CD4-positive, alpha-beta T cell treated with Interleukin-15 for 4 hours (primary cell): ENCODE results near the gene CAMTA1.
"Not testable (repeated sequence)": the region's sequence is repeated elsewhere in the genome, so short reads cannot be mapped to it uniquely, and the experiment has no call there.

ENCODE experiments used
- DNase-seq: peaks from one replicate; pipeline ENCODE4 v3.0.0-alpha.2; 2020; ENCODE audit warnings: low spot score

CAMTA1 gene

GRCh38 chr1:7679159-7679872, 894.1 kb downstream of the CAMTA1 start:
- no peak for DNase-seq

GRCh38 chr1:7679873-7680206, 894.6 kb downstream of the CAMTA1 start:
- DNase-seq, result no peak

GRCh38 chr1:7680207-7680954, 895.1 kb downstream of the CAMTA1 start:
- peak; percentile 43 for DNase-seq

DNA sequence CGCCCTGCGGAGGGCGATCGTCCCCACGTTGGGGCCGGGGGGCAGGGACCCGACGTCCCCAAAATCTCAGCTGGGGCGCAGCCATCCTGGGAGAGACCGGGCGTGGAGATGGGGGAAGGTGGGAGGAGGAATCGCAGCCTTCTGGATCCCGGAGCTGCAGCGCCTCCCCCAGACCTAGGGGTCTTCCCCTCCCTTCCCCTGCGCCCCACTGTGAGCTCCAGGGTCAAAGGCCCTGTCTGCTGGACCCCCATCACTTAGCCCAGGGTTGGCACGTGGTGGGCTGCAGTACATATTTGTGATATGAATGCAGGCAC, 895.7 kb downstream of the CAMTA1 start:
- no peak for DNase-seq

DNA sequence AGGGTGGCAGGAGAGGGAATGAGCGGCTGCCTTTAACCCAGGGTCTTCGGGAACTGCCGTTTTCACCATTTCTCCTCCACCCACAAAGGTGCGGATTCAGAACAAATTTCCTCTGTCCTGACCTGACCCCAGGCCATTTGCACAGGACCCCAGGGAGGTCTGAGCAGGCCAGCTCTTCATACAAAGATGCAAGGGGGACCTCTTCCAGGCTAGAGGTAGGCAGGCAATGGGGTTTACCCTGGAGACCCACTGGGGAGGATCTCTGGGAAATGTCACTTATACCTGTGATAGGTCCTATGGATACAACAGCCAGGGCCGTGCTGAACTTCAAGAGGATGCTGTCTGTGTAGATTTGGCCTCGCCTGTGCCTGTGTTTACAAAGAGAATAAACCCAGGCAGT, 896.1 kb downstream of the CAMTA1 start:
- DNase-seq, result no peak

DNA sequence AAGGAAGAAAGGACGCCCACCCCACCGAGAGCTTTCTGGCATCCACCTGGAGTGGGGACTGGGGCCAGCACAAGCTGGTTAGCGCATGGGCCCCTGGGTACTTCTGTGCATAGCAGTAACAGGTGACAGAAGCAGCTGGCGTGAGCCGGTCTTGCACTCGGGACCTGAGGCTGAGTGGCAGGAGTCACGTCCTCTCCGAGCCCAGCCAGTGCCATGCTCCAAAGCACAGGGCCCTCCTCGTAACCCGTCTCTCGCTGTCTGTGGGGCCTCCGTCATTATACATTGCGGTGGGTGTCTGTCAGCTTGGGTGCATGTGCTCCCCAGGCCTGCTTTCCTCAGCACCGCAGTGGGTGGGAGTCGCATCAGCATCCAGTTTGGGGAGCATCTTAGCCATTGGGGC, 898.3 kb downstream of the CAMTA1 start:
- DNase-seq, result no peak

- DNase-seq, result no peak
Measured at GRCh38 chr1:7684132-7684531, 898.9 kb downstream of the CAMTA1 start.

DNA sequence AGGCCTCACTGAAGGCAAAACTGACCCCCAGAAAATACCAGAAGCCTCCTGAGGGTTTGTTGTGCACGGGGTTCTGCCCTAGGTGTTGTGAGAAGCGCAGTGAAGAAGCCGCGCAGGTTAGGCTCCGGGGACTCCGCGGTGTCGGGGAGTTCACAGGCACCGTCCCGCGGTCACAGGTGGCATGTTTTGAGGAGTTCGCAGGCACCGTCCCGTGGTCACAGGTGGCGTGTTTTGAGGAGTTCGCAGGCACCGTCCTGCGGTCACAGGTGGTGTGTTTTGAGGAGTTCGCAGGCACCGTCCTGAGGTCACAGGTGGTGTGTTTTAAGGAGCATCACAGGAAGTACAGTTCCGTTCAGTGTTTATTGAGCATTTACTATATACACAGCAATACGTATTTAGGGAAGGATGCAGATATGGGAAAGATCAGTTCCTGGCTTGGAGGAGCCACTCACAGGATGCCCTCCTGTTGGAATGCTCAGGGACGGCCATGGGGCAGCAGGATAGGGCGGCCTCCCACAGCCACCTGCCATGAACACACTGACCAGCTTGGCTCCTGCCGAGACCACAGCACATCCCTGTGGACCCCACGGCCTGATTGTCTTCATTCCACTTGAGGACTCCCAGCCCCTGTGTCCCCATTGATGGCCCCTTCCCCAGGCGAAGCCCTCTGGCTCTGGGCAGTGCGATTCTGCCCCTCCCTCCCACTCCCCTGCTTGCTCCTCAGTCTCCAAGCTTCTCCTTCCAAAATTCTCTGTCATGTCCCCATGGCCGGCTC, 899.8 kb downstream of the CAMTA1 start:
- DNase-seq, result no peak

- DNase-seq, result no peak
Measured at GRCh38 chr1:7686301-7686850, 901.1 kb downstream of the CAMTA1 start.

DNA sequence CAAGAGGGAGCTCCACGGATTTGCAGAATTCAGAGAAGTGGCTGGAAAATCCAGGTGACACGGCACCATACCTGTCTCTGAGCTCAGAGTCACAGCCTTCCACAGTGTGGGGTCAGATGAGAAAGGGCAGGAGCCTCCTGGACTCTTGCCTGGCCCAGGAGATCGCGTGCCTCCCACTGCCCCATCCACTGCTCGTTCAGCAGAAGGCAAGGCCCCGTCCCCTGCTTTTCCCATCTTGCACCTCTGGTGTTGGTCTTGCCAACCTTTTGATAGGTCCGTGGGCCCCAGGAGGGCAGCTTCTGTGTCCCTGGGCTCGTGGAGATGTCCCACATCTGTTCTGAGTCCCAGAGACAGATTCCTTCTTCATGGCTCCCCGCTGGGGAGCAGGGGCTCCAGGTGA, 902.2 kb downstream of the CAMTA1 start:
- DNase-seq, result no peak

GRCh38 chr1:7688659-7689058, 903.4 kb downstream of the CAMTA1 start:
- DNase-seq, result no peak

DNA sequence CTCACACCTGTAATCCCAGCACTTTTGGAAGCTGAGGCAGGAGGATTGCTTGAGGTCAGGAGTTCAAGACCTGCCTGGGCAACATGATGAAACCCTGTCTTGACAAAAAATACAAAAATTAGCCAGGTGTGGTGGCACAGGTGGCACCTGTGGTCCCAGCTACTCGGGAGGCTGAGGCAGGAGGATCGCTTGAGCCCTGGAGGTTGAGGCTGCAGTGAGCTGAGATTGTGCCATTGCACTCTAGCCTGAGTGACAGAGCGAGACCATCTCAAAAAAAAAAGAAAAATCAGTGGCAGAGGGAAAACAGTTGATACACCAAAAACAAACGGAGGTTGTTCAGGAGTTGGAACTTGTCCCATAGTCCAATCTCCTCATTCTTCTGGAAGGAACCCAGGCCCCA, 904.1 kb downstream of the CAMTA1 start:
- not testable (repeated sequence) for DNase-seq

DNA sequence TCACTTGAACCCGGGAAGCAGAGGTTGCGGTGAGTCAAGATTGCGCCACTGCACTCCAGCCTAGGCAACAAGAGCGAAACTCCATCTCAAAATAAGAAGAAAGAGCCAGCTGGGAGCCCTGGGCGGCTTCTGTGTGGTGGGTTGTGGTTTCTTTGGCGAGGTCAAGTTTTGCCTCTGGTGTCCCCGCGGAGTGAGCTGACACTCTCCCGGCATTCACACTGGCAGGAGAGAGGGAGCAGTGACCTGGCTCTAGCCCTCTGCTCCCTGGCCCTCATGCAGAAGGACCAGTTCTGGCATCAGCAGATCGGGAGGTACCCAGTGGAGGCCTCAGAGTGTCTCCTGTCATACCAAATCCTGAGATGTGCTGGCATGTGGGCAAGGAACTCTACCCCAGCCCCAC, 904.8 kb downstream of the CAMTA1 start:
- DNase-seq, result no peak

DNA sequence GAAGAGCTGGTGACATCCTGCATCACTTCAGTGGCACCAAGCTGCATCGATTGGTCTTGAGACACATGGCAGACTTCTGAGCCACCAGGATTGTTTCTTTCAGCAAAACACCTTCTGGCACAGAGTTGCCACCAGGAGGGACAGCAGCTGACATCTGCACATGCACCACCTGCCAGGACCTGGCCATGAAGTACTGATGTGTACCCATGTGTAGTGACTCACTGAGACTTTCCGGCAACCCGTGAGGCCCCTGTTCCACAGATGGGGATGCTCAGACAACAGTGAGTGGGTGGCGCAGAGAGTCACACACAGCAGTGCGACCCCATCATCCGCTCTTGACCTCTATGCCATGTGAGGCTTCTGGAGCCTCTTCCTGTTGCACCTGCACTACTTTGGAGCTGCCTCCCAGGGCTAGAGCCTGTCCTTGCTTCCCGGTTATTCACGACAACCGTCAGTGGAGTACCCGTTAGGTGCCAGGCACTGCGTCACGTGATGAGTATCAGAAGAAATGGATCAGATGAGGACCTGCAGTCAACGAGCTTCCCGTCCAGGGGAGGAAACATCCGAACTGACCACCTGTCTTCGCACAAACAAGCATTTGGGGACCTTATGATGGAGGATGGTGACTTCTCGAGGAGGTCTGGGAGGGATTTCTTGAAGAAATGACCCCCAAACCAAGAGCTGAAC, 905.4 kb downstream of the CAMTA1 start:
- no peak for DNase-seq

DNA sequence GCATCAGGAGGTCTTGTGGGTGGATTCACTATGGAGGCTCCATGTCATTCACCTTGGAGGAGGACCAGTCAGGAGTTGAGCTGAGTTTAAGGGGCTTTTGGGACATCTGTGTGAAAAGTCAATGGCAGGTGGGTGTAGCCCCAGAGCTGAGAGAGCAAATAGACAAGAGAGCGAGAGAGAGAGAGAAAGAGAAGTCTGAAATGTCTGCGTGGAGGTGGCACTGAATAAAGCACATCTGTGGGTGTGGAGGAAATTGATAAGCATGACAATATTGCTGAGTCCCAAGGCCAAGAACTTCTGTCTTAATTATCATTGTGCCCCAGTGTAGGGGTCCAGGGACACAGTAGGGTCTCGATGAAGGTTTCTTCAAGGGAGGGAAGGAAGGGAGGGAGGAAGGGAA, 906.3 kb downstream of the CAMTA1 start:
- DNase-seq, result no peak

- DNase-seq, result no peak
Measured at GRCh38 chr1:7692005-7692404, 906.8 kb downstream of the CAMTA1 start.

DNA sequence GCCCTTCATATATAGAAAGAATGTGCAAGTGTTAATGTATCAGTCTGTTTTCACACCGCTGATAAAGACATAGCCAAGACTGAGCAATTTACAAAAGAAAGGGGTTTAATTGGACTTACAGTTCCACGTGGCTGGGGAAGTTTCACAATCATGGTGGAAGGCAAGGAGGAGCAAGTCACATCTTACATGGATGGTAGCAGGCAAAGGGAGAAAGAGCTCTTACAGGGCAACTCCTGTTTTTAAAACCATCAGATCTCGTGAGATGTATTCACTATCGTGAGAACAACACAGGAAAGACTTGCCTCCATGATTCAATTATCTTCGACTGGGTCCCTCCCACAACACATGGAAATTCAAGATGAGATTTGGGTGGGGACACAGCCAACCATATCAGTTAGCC, 907.8 kb downstream of the CAMTA1 start:
- not testable (repeated sequence) for DNase-seq

- DNase-seq, result no peak
Measured at GRCh38 chr1:7693662-7694061, 908.4 kb downstream of the CAMTA1 start.

- DNase-seq, result no peak
Measured at GRCh38 chr1:7694600-7695496, 909.6 kb downstream of the CAMTA1 start.

DNA sequence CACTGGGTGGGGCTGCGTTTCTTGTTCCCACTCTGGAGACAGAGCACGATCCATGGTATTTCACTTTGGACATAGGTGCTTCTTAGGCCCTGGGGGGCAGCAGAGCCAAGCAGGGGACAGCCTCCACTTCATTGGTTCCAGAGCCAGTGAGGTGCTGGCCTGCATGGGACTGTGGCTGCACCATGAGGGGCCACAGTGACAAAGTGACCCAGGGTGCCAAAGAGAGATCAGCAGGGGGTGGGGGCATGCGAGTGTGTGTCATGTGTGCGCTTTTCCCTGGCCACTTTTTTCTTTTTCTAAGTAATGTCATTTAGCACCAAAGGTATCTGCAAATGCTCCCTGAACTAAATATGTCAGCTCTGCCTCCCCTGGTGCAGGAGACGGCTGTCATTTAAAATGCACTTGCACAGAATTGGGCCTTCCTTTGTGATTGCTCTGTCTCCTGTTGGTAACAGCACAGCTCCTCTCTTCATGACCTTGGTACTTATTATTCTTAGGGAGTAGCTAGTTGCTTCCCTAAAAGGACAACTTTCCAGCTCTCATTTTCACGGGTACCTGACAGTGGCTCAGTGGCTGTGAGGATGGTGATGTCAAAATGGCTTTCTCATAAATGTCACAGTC, 910.4 kb downstream of the CAMTA1 start:
- no peak for DNase-seq

DNA sequence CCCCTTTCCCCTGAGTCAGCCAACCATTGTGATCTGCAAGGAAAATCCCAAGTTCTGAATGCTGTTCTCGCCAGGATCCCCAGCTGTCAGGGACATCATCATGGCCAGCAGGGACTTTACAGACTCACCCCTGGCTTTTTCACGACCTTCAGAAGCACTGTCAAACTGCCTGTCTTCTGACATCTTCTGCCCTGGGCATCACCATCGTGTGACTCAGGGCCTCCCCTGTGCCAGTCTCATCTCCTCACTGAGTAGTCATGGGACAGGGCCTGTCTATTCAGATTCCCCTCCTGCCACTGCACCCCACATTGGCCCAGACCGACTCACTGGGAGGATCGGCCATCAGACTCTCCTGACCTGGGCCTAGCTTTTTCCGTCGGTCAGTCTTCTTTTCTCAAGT, 913.4 kb downstream of the CAMTA1 start:
- DNase-seq, result no peak
